H9 (cell line): ENCODE results near the gene TNRC6C. TPM values are rescaled to one million over a fixed set of nuclear protein-coding genes. Genes with fewer than 3 reads are reported as not detected.

Source experiments
- DNase-seq: peaks from one replicate; pipeline ENCODE4 v3.0.0-alpha.2; 2017
- H2AFZ ChIP-seq: one replicate; pipeline ENCODE4 v1.6.1; 2013; ENCODE audit warnings: mild to moderate bottlenecking, low read length, control low read depth, moderate library complexity
- H2AK5ac ChIP-seq: 2 replicates; pipeline ENCODE4 v1.6.1; 2013; ENCODE audit warnings: low read length, control low read depth, mixed read lengths; ENCODE audit not compliant: insufficient read length
- H2BK120ac ChIP-seq: one replicate; pipeline ENCODE4 v1.6.1; 2013; ENCODE audit warnings: low read depth, mild to moderate bottlenecking, low read length, control low read depth, inconsistent platforms; ENCODE audit not compliant: poor library complexity, severe bottlenecking
- H2BK12ac ChIP-seq: 2 replicates; pipeline ENCODE4 v1.6.1; 2013; ENCODE audit warnings: low read length, control low read depth, mixed read lengths, low read depth; ENCODE audit not compliant: insufficient read length
- H2BK15ac ChIP-seq: 2 replicates; pipeline ENCODE4 v1.6.1; 2013; ENCODE audit warnings: low read depth, low read length, control low read depth
- H2BK20ac ChIP-seq: one replicate; pipeline ENCODE4 v1.6.1; 2013; ENCODE audit warnings: low read depth, mild to moderate bottlenecking, low read length, control low read depth, inconsistent platforms; ENCODE audit not compliant: poor library complexity, severe bottlenecking
- H2BK5ac ChIP-seq: 2 replicates; pipeline ENCODE4 v1.6.1; 2013; ENCODE audit warnings: low read length, control low read depth, mixed read lengths; ENCODE audit not compliant: insufficient read length
- H3K14ac ChIP-seq: 2 replicates; pipeline ENCODE4 v1.6.1; 2013; ENCODE audit warnings: low read length, control low read depth; ENCODE audit not compliant: insufficient read depth
- H3K18ac ChIP-seq: 2 replicates; pipeline ENCODE4 v1.6.1; 2013; ENCODE audit warnings: low read depth, mild to moderate bottlenecking, mixed read lengths, low read length, control low read depth; ENCODE audit not compliant: insufficient read length
- H3K23ac ChIP-seq: 2 replicates; pipeline ENCODE4 v1.6.1; 2013; ENCODE audit warnings: low read length, control low read depth, mixed read lengths, low read depth; ENCODE audit not compliant: insufficient read length
- H3K23me2 ChIP-seq: 2 replicates; pipeline ENCODE4 v1.6.1; 2013; ENCODE audit warnings: low read depth, mild to moderate bottlenecking, mixed read lengths, low read length, control low read depth; ENCODE audit not compliant: insufficient read length, poor library complexity, severe bottlenecking
- H3K27ac ChIP-seq: 2 replicates; pipeline ENCODE4 v1.5.1; 2013; ENCODE audit warnings: low read length, control low read depth, mixed read lengths, low read depth; ENCODE audit not compliant: insufficient read length
- H3K27me3 ChIP-seq: 2 replicates; pipeline ENCODE4 v1.6.1; 2013; ENCODE audit warnings: low read length, control low read depth, inconsistent platforms; ENCODE audit not compliant: insufficient read depth
- H3K4ac ChIP-seq: 2 replicates; pipeline ENCODE4 v1.6.1; 2013; ENCODE audit warnings: low read depth, mild to moderate bottlenecking, control low read depth, inconsistent platforms, low read length, moderate library complexity
- H3K4me1 ChIP-seq: 2 replicates; pipeline ENCODE4 v1.6.1; 2013; ENCODE audit warnings: low read length, control low read depth, inconsistent platforms; ENCODE audit not compliant: insufficient read depth
- H3K4me2 ChIP-seq: 2 replicates; pipeline ENCODE4 v1.6.1; 2013; ENCODE audit warnings: low read length, control low read depth, mixed read lengths; ENCODE audit not compliant: insufficient read length, insufficient read depth
- H3K56ac ChIP-seq: 2 replicates; pipeline ENCODE4 v1.6.1; 2013; ENCODE audit warnings: low read depth, mild to moderate bottlenecking, mixed read lengths, low read length, control low read depth; ENCODE audit not compliant: insufficient read length
- H3K79me1 ChIP-seq: 2 replicates; pipeline ENCODE4 v1.6.1; 2013; ENCODE audit warnings: low read depth, mild to moderate bottlenecking, moderate library complexity, low read length, control low read depth, inconsistent platforms; ENCODE audit not compliant: insufficient read depth, poor library complexity, severe bottlenecking
- H3K79me2 ChIP-seq: 2 replicates; pipeline ENCODE4 v1.6.1; 2013; ENCODE audit warnings: low read length, control low read depth, inconsistent platforms; ENCODE audit not compliant: insufficient read depth
- H3K9ac ChIP-seq: 2 replicates; pipeline ENCODE4 v1.6.1; 2013; ENCODE audit warnings: low read length, control low read depth, mixed read lengths; ENCODE audit not compliant: insufficient read length; ENCODE audit errors: extremely low read depth
- H3K9me3 ChIP-seq: one replicate; pipeline ENCODE4 v1.6.1; 2013; ENCODE audit warnings: low read depth, low read length, inconsistent platforms; ENCODE audit not compliant: control insufficient read depth
- H3T11ph ChIP-seq: one replicate; pipeline ENCODE4 v1.6.1; 2013; ENCODE audit warnings: mild to moderate bottlenecking, low read length, control low read depth, inconsistent platforms
- H4K20me1 ChIP-seq: one replicate; pipeline ENCODE4 v1.6.1; 2013; ENCODE audit not compliant: control insufficient read depth, insufficient read length, insufficient read depth
- H4K5ac ChIP-seq: 2 replicates; pipeline ENCODE4 v1.6.1; 2013; ENCODE audit warnings: low read depth, mild to moderate bottlenecking, mixed read lengths, low read length, control low read depth; ENCODE audit not compliant: insufficient read length
- H4K8ac ChIP-seq: replicated peaks from 2 replicates; pipeline ENCODE4 v1.6.1; 2013; ENCODE audit warnings: low read length, control low read depth, mixed read lengths, low read depth; ENCODE audit not compliant: insufficient read length
- H4K91ac ChIP-seq: 2 replicates; pipeline ENCODE4 v1.6.1; 2013; ENCODE audit warnings: low read depth, mild to moderate bottlenecking, moderate library complexity, mixed read lengths, low read length, control low read depth; ENCODE audit not compliant: insufficient read length
- H3K27ac Mint-ChIP-seq, 3 experiments: 2 replicates in 2 of 3; 3 replicates in 1 of 3; pipeline ENCODE4 v1.8.0; 2020 to 2021; ENCODE audit warnings: mixed read lengths in 3 of 3, mild to moderate bottlenecking in 1 of 3, moderate library complexity in 1 of 3
- H3K27me3 Mint-ChIP-seq: 2 replicates; pipeline ENCODE4 v1.8.0; 2021; ENCODE audit warnings: low read depth, mild to moderate bottlenecking, moderate library complexity, mixed read lengths
- H3K36me3 Mint-ChIP-seq, 3 experiments: 2 replicates in 2 of 3; 3 replicates in 1 of 3; pipeline ENCODE4 v1.8.0; 2020 to 2021; ENCODE audit warnings: low read depth in 3 of 3, mixed read lengths in 3 of 3; ENCODE audit not compliant: insufficient read depth in 1 of 3
- H3K4me1 Mint-ChIP-seq, 2 experiments: 2 replicates each; pipeline ENCODE4 v1.8.0; 2020; ENCODE audit warnings: mixed read lengths in 2 of 2
- H3K4me3 Mint-ChIP-seq, 2 experiments: 2 replicates in 1 of 2; 3 replicates in 1 of 2; pipeline ENCODE4 v1.8.0; 2020 to 2021; ENCODE audit warnings: mild to moderate bottlenecking in 2 of 2, mixed read lengths in 2 of 2, moderate library complexity in 1 of 2
- H3K9me3 Mint-ChIP-seq, 2 experiments: 2 replicates in 1 of 2; 3 replicates in 1 of 2; pipeline ENCODE4 v1.8.0; 2020; ENCODE audit warnings: mild to moderate bottlenecking in 2 of 2, mixed read lengths in 2 of 2, moderate library complexity in 1 of 2
- CTCF ChIP-seq: fragments of 200-600 bp; sonication (generic); conservative IDR thresholded peaks from 3 replicates; pipeline ENCODE4 v1.8.0; 2021; ENCODE audit warnings: antibody characterized with exemption, mild to moderate bottlenecking
- WGBS: extraction: QIAGEN DNeasy Blood & Tissue Kit; methylation state at CpG from one replicate; pipeline ENCODE4 v1.1.7; 2013; ENCODE audit warnings: missing lambda C conversion rate, low lambda C conversion rate, mixed read lengths; ENCODE audit not compliant: insufficient read length; ENCODE audit errors: extremely low coverage; 5-methylcytosine and 5-hydroxymethylcytosine counted together
- total RNA-seq: library from RNA; stranded (reverse); gene quantifications from 2 replicates; pipeline ENCODE4 v1.2.1, GENCODE V29; 2021

The TNRC6C gene
- total RNA-seq, 1 experiment from 2014 or later: 24.7 TPM

GRCh38 chr17:78134899-78135385, 176.4 kb downstream of the TNRC6C start:
- Histone ChIP-seq H2AK5ac (no peak overlapping the region), H2BK15ac (no peak overlapping the region), H3K14ac (no peak overlapping the region), H3K56ac (no peak overlapping the region), H2BK120ac (no peak overlapping the region), H3K23ac (no peak overlapping the region), H3K4ac (no peak overlapping the region), H3K18ac (no peak overlapping the region), H4K5ac (no peak overlapping the region), H3K23me2 (no peaks in the 10 kb centered on the region), H3K27ac (no peak overlapping the region), H3K9ac (no peak overlapping the region), H3K9me3 (no peaks in the 10 kb centered on the region), H3K79me1 (no peaks in the 10 kb centered on the region), H3K27me3 (no peaks in the 10 kb centered on the region; the same call in 1 of the 2 replicates), H3K4me1 (peaks cover 6% of the 10 kb centered on the region; the same call in 1 of the 2 replicates), H2BK20ac (no peak overlapping the region), H3K4me2 (no peak overlapping the region), H3T11ph (no peak overlapping the region), H4K8ac (no peak overlapping the region), H3K79me2 (no peaks in the 10 kb centered on the region), H4K91ac (no peak overlapping the region), H2BK5ac (no peak overlapping the region), H4K20me1 (no peaks in the 10 kb centered on the region), H2AFZ (no peak overlapping the region), H2BK12ac (no peak overlapping the region)
- H3K27me3 Mint-ChIP-seq: peaks cover 23% of the 10 kb centered on the region
- no peak for DNase-seq
- WGBS: no CpG with 5 or more reads among the region's 9 CpGs
- no peak for TF ChIP-seq CTCF
- no peak overlapping the region; a peak in 1 of 5 replicates for H3K4me3 Mint-ChIP-seq
- H3K4me1 Mint-ChIP-seq: peaks cover 17 to 26% of the 10 kb centered on the region in 2 experiments
- H3K27ac Mint-ChIP-seq: no peak overlapping the region
- H3K9me3 Mint-ChIP-seq: no peaks in the 10 kb centered on the region; a peak in 1 of 5 replicates
- no peaks in the 10 kb centered on the region for H3K36me3 Mint-ChIP-seq
